GM23338 (cell line): Measurements from ENCODE around the gene RAB12.

ENCODE experiments used
- CTCF ChIP-seq, 2 experiments: fragments of 200-600 bp in 1 of 2; sonication (generic) in 1 of 2; conservative IDR thresholded peaks; 2 replicates each; pipeline versions ENCODE4 v1.5.1 to v1.6.1; 2016 to 2017; ENCODE audit warnings: antibody characterized with exemption in 2 of 2, low read depth in 2 of 2, mild to moderate bottlenecking in 2 of 2, moderate library complexity in 1 of 2
- REST ChIP-seq: IDR thresholded peaks from one replicate; pipeline ENCODE4 v1.6.1; 2018; ENCODE audit warnings: antibody characterized with exemption; ENCODE audit not compliant: unreplicated experiment

GRCh38 chr18:8639762-8640161 is 30.5 kb downstream of the RAB12 start:
- TF ChIP-seq REST (no peak), CTCF (conservative IDR thresholded peaks at IDR 0.05; ENCODE audit: low read depth in 2 of 2) (no peak)
